Measurements from ENCODE around the gene ANKRD12. TPM values are rescaled to one million over a fixed set of nuclear protein-coding genes. Genes with fewer than 3 reads are reported as not detected.
A peak's percentile ranks its signal among the peaks of the same experiment; 100 is the strongest.

The ANKRD12 gene
- total and polyA plus RNA-seq, 7 donors: 5.1 to 132 (median 88.5) TPM

GRCh38 chr18:9287036-9287435 is 150.5 kb downstream of the ANKRD12 start:
- no peak overlapping the region for H3K27ac ChIP-seq
- TF ChIP-seq POLR2AphosphoS5 (IDR thresholded peaks at IDR 0.05) (no peak), CTCF (IDR thresholded peaks at IDR 0.05) (peak in 1 of 4 experiments; percentile 5), EP300 (IDR thresholded peaks at IDR 0.05) (no peak), POLR2A (IDR thresholded peaks at IDR 0.05) (no peak)
- intact Hi-C loops (cut with DNase I): no loop called here
- H3K27me3 ChIP-seq: no peaks in the 10 kb centered on the region
- no peak for DNase-seq
- 70 to 77% methylated on average over 7 of the region's 7 CpGs for WGBS, 2 donors
- H3K4me3 ChIP-seq: no peak overlapping the region
- H3K9me3 ChIP-seq: no peaks in the 10 kb centered on the region
- no peaks in the 10 kb centered on the region for H3K36me3 ChIP-seq
- no peaks in the 10 kb centered on the region for H3K4me1 ChIP-seq

GRCh38 chr18:9289698-9290097 is 153.1 kb downstream of the ANKRD12 start:
- Histone ChIP-seq H3K27ac (no peak overlapping the region), H3K27me3 (no peaks in the 10 kb centered on the region), H3K36me3 (no peaks in the 10 kb centered on the region), H3K9me3 (peaks cover 0 to 4% (median 1%) of the 10 kb centered on the region in 4 donors), H3K4me3 (no peak overlapping the region), H3K4me1 (no peaks in the 10 kb centered on the region)
- DNase-seq: no peak
- intact Hi-C loops (cut with DNase I): no loop called here
- TF ChIP-seq POLR2AphosphoS5 (IDR thresholded peaks at IDR 0.05) (no peak), EP300 (IDR thresholded peaks at IDR 0.05) (no peak), POLR2A (IDR thresholded peaks at IDR 0.05) (no peak), CTCF (IDR thresholded peaks at IDR 0.05) (no peak)

GRCh38 chr18:9290156-9290555 is 153.6 kb downstream of the ANKRD12 start:
- H3K9me3 ChIP-seq: peaks cover 0 to 4% (median 1%) of the 10 kb centered on the region in 4 donors
- intact Hi-C loops (cut with DNase I): no loop called here
- no peak overlapping the region for H3K4me3 ChIP-seq
- H3K36me3 ChIP-seq: no peaks in the 10 kb centered on the region
- H3K27me3 ChIP-seq: no peaks in the 10 kb centered on the region
- no peak for DNase-seq
- no peaks in the 10 kb centered on the region for H3K4me1 ChIP-seq
- TF ChIP-seq POLR2AphosphoS5 (IDR thresholded peaks at IDR 0.05): no peak
- no peak for TF ChIP-seq POLR2A (IDR thresholded peaks at IDR 0.05)
- no peak for TF ChIP-seq EP300 (IDR thresholded peaks at IDR 0.05)
- no peak for TF ChIP-seq CTCF (IDR thresholded peaks at IDR 0.05)
- H3K27ac ChIP-seq: no peak overlapping the region

GRCh38 chr18:9292047-9292446 is 155.5 kb downstream of the ANKRD12 start:
- H3K4me1 ChIP-seq: no peaks in the 10 kb centered on the region
- H3K27me3 ChIP-seq: no peaks in the 10 kb centered on the region
- no peak overlapping the region for H3K27ac ChIP-seq
- H3K36me3 ChIP-seq: no peaks in the 10 kb centered on the region
- H3K9me3 ChIP-seq: peaks cover 0 to 4% (median 1%) of the 10 kb centered on the region in 4 donors
- no peak overlapping the region for H3K4me3 ChIP-seq
- 92 to 97% methylated on average over 2 of the region's 2 CpGs for WGBS, 2 donors
- no peak for DNase-seq
- intact Hi-C loops (cut with DNase I): no loop called here
- TF ChIP-seq POLR2AphosphoS5 (IDR thresholded peaks at IDR 0.05): no peak
- TF ChIP-seq POLR2A (IDR thresholded peaks at IDR 0.05): no peak
- no peak for TF ChIP-seq CTCF (IDR thresholded peaks at IDR 0.05)
- no peak for TF ChIP-seq EP300 (IDR thresholded peaks at IDR 0.05)

- DNase-seq: no peak
- intact Hi-C loops (cut with DNase I): no loop called here
- Histone ChIP-seq H3K4me1 (no peaks in the 10 kb centered on the region), H3K36me3 (no peaks in the 10 kb centered on the region), H3K4me3 (no peak overlapping the region), H3K27ac (no peak overlapping the region), H3K9me3 (peaks cover 0 to 4% (median 1%) of the 10 kb centered on the region in 4 donors), H3K27me3 (no peaks in the 10 kb centered on the region)
- 87 to 92% methylated on average over 1 of the region's 1 CpG for WGBS, 2 donors
- TF ChIP-seq POLR2A (IDR thresholded peaks at IDR 0.05) (no peak), CTCF (IDR thresholded peaks at IDR 0.05) (no peak), POLR2AphosphoS5 (IDR thresholded peaks at IDR 0.05) (no peak), EP300 (IDR thresholded peaks at IDR 0.05) (no peak)
Measured at GRCh38 chr18:9293948-9294347, 157.4 kb downstream of the ANKRD12 start.

Data from sigmoid colon (tissue), 7 donors.